KMS-11 (cell line): Measurements from ENCODE around the gene TACC3.

ENCODE experiments used
- H2AFZ ChIP-seq: fragments of 200-600 bp; sonication (generic); 2 replicates; pipeline ENCODE4 v1.6.1; 2016; ENCODE audit warnings: antibody characterized with exemption, mixed run types, low read depth
- H3K27ac ChIP-seq: fragments of 200-600 bp; sonication (generic); 2 replicates; pipeline ENCODE4 v1.6.1; 2016; ENCODE audit warnings: mild to moderate bottlenecking, mixed run types
- H3K27me3 ChIP-seq: fragments of 200-600 bp; sonication (generic); 2 replicates; pipeline ENCODE4 v1.6.1; 2017; ENCODE audit warnings: mild to moderate bottlenecking, low read depth, mixed run types, moderate library complexity; ENCODE audit not compliant: insufficient read depth
- H3K36me3 ChIP-seq: fragments of 200-600 bp; sonication (generic); 2 replicates; pipeline ENCODE4 v1.6.1; 2017; ENCODE audit warnings: mild to moderate bottlenecking, mixed run types; ENCODE audit not compliant: insufficient read depth
- H3K4me1 ChIP-seq: fragments of 200-600 bp; sonication (generic); 2 replicates; pipeline ENCODE4 v1.6.1; 2016; ENCODE audit warnings: mild to moderate bottlenecking, low read depth, mixed run types; ENCODE audit not compliant: poor library complexity, severe bottlenecking
- H3K4me2 ChIP-seq: fragments of 200-600 bp; sonication (generic); 2 replicates; pipeline ENCODE4 v1.7.0; 2016; ENCODE audit warnings: mild to moderate bottlenecking, mixed run types
- H3K4me3 ChIP-seq: fragments of 200-600 bp; sonication (generic); IDR thresholded peaks from 2 replicates; pipeline ENCODE4 v1.6.1; 2017; ENCODE audit warnings: low read depth, low read length, mixed read lengths; ENCODE audit not compliant: insufficient read depth
- H3K79me2 ChIP-seq: fragments of 200-600 bp; sonication (generic); 2 replicates; pipeline ENCODE4 v1.6.1; 2016; ENCODE audit warnings: low read depth, mixed run types; ENCODE audit not compliant: insufficient read depth
- H3K9ac ChIP-seq: fragments of 200-600 bp; sonication (generic); 2 replicates; pipeline ENCODE4 v1.6.1; 2016; ENCODE audit warnings: mild to moderate bottlenecking, mixed run types
- H4K20me1 ChIP-seq: fragments of 200-600 bp; sonication (generic); 2 replicates; pipeline ENCODE4 v1.6.1; 2016; ENCODE audit warnings: mild to moderate bottlenecking, mixed run types; ENCODE audit not compliant: insufficient read depth
- CTCF ChIP-seq: fragments of 200-600 bp; sonication (generic); conservative IDR thresholded peaks from 2 replicates; pipeline ENCODE4 v1.6.1; 2017; ENCODE audit warnings: low read depth, mild to moderate bottlenecking, antibody characterized with exemption, low read length, moderate library complexity, mixed read lengths

Gene TACC3

GRCh38 chr4:1717129-1718094 is 3.9 kb upstream of the TACC3 start:
- Histone ChIP-seq H3K79me2 (peaks cover 44% of the 10 kb centered on the region), H3K36me3 (no peaks in the 10 kb centered on the region), H3K4me2 (no peak overlapping the region), H3K4me1 (peaks cover 18% of the 10 kb centered on the region), H3K27ac (no peak overlapping the region), H3K27me3 (no peaks in the 10 kb centered on the region), H3K4me3 (no peak overlapping the region), H2AFZ (no peak overlapping the region), H3K9ac (no peak overlapping the region), H4K20me1 (no peaks in the 10 kb centered on the region)
- no peak for TF ChIP-seq CTCF

DNA sequence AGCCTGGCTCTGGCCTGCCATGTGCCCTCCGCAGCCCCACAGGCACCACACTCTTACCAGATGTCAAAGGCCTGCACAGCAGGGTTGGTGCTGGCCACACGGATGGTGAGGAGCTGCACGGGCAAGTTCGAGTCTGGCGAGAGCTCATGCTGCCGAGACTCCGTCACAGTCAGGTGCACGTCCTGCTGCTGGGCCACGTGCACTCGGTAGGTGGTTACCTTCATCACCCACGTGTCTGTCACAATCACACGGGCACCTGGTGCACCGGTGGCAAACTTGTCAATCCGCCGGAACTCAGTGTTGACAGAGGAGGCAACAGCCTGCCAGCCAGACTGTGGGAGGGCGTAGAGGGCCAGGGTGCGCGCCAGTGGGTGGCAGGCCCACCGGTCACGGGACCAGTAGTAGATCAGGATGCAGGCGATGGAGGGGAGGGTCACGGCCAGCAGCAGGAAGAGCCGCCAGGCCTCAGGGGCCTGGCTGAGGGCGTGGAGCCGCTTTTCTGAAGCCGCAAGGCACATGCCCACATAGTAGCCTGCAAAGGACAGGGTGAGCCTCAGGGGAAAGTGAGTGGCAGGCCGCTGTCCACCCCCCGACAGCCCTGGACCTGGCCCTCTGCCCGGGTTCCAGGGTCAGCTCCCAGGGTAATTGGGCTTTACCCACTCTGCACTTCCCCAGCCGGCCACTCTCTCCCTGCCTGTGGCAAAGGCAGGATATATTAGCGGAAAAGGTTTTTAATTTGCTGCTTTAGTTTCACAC is 3.0 kb upstream of the TACC3 start:
- no peak overlapping the region for H3K4me2 ChIP-seq
- no peak overlapping the region for H3K9ac ChIP-seq

DNA sequence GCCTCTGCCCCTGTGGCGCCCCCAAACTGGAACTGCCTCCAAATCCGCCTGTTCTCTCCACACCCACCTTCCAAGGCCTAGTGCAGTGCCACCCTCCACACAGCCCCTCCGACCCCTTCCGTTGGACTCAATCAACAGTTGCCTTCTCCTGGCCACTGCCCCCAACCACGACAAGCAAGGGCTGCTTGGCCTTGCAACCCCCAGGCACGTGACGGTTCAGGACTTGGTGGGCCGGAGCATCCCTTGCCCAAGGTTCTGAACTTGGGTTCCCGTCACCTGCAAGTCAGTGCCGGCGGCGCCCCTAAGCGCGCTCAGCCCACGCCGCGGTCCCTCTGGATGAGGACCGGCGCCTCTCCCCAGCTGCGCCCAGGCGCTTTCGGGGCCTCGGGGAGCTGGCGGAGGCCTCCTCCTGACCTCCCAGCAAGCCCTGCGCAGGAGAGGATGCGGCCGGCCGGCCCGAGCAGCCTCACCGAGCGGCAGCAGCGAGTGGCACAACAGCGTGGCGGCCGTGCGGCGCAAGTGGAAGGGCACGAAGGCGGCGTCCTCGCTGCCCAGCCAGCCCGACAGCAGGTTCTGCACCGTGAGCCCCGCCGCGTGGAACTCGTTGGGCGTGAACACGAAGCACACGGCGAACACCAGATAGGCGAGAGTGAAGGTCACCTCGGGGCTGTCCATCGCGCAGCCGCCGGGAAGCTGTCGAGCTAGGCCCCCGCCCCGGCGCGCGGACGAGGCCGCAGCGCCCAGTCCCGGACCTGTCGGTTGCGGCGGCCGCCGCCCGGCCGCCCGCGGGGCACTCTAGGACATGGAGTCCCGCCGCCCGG is 948 bp upstream of the TACC3 start:
- Histone ChIP-seq H3K4me3 (no peak overlapping the region), H3K9ac (peak overlapping the region; percentile 63), H3K27me3 (no peaks in the 10 kb centered on the region), H3K4me1 (peaks cover 15% of the 10 kb centered on the region), H3K27ac (peak overlapping the region; percentile 54), H3K4me2 (peak overlapping the region; percentile 68), H4K20me1 (no peaks in the 10 kb centered on the region), H2AFZ (peak overlapping the region; percentile 10; the same call in 1 of the 2 replicates), H3K36me3 (no peaks in the 10 kb centered on the region), H3K79me2 (peaks cover 49% of the 10 kb centered on the region)
- TF ChIP-seq CTCF: no peak

More for the DNA sequence above, 3.0 kb upstream of the TACC3 start:
- no peaks in the 10 kb centered on the region for H3K27me3 ChIP-seq
- H3K27ac ChIP-seq: no peak overlapping the region
- H4K20me1 ChIP-seq: no peaks in the 10 kb centered on the region
- peaks cover 48% of the 10 kb centered on the region for H3K79me2 ChIP-seq
- TF ChIP-seq CTCF: no peak
- peaks cover 24% of the 10 kb centered on the region for H3K4me1 ChIP-seq
- no peaks in the 10 kb centered on the region for H3K36me3 ChIP-seq
- H3K4me3 ChIP-seq: no peak overlapping the region
- H2AFZ ChIP-seq: no peak overlapping the region
